Esophagus squamous epithelium (tissue), 4 donors: ENCODE results near the gene PDHB.
"Not testable (repeated sequence)": the region's sequence is repeated elsewhere in the genome, so short reads cannot be mapped to it uniquely, and the experiment has no call there.

ENCODE experiments used
- CTCF ChIP-seq, 6 experiments: fragments of 450-650 bp in 4 of 6; fragments of 200-600 bp in 2 of 6; sonication (generic) in 2 of 6; IDR thresholded peaks; one replicate each; pipeline ENCODE4 v1.5.1; 2016 to 2019; ENCODE audit warnings: antibody characterized with exemption in 6 of 6, mild to moderate bottlenecking in 4 of 6, moderate library complexity in 4 of 6
- POLR2A ChIP-seq, 4 donors: fragments of 450-650 bp; IDR thresholded peaks; one replicate each; pipeline ENCODE4 v1.6.1; 2017; ENCODE audit warnings: antibody characterized with exemption in 4 of 4, mild to moderate bottlenecking in 4 of 4, moderate library complexity in 3 of 4

DNA sequence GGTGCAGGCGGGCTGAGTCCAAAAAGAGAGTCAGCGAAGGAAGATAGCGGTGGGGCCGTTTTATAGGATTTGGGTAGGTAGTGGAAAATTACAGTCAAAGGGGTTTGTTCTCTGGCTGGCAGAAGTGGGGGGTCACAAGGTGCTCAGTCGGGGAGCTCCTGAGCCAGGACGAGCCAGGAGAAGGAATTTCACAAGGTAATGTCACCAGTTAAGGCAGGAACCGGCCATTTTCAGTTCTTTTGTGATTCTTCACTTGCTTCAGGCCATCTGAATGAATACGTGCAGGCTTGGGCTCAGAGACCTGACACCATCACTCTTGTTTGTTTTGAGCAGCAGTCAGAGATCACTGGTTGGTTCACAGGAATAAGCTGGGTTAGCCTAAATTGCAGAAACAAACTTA is 3.6 kb upstream of the PDHB start:
- TF ChIP-seq POLR2A, CTCF (IDR thresholded peaks at IDR 0.05): not testable (repeated sequence)
